Mucosa of descending colon (tissue), 3 donors: ENCODE data around the gene OPCML. TPM values are rescaled to one million over a fixed set of nuclear protein-coding genes. Genes with fewer than 3 reads are reported as not detected.

Experiments
- ATAC-seq: fragments of 200-7000 bp; cut with Tn5 transposase; one replicate; pipeline ENCODE4 v1.9.1; 2020; ENCODE audit warnings: mild to moderate bottlenecking, moderate library complexity
- DNase-seq, 3 donors: peaks; one replicate each; pipeline ENCODE4 v3.0.0-alpha.2; 2020
- H3K36me3 ChIP-seq: fragments of 200-600 bp; one replicate; pipeline ENCODE4 v1.8.0; 2021; ENCODE audit warnings: low read depth, mild to moderate bottlenecking
- H3K4me1 ChIP-seq: fragments of 200-600 bp; one replicate; pipeline ENCODE4 v1.8.0; 2021; ENCODE audit warnings: low read depth, mild to moderate bottlenecking
- H3K4me3 ChIP-seq: fragments of 200-600 bp; one replicate; pipeline ENCODE4 v1.8.0; 2021; ENCODE audit warnings: mild to moderate bottlenecking
- H3K9me3 ChIP-seq: fragments of 200-600 bp; one replicate; pipeline ENCODE4 v1.8.0; 2021; ENCODE audit warnings: mild to moderate bottlenecking
- intact Hi-C, 2 donors: fragments of 100-400 bp; cut with DNase I in 1 of 2; cut with micrococcal nuclease in 1 of 2; formaldehyde crosslinking; loops; one replicate each; pipeline versions ENCODE4 v1.11.0 to v1.11.1; 2022; cut with DNase I, micrococcal nuclease
- total RNA-seq, 3 donors: library from RNA; stranded (reverse); fragmentation: NEBNext Ultra II Directional in 2 of 3; extraction: Animal tissue kit (Norgen Biotek cat#: 25700) in 2 of 3; gene quantifications; one replicate each; pipeline versions ENCODE4 v1.2.1 to v1.2.4, GENCODE V29; 2021 to 2023
- TF ChIP-seq, protein P1 (sequence below): fragments of 200-600 bp; IDR thresholded peaks from one replicate; pipeline ENCODE4 v1.8.0; 2022; ENCODE audit warnings: antibody characterized with exemption, mild to moderate bottlenecking
- donor health status: DM: no; HTN: no; CAD: no; lungs with moderate emphysema.
- donor health status: DM: no; HTN: no; CAD: no.
- donor health status: DM: no; HTN: yes; CAD: no.

Gene OPCML
- total RNA-seq, 3 donors from 2014 or later: 0.10 to 0.47 TPM; not detected in 1

DNA sequence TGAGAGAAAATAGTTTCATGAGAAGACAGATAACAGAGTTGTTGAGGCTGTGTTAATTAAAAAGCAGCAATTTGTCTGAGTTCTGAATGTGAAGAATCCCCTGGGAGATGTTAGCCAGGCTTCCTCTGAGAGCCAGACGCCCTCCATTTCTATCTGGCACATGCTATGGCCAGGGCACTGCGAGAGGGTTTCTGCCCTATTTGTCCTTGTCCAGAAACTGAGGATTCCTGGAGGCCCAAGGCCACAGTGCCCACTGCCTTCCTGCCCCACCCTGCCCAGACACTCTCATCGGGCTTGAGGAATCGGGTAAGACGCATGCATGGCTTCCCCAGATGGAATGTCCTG lies 484.6 kb downstream of the OPCML start:
- intact Hi-C loops: no loop called here
- TF ChIP-seq, protein P1, sequence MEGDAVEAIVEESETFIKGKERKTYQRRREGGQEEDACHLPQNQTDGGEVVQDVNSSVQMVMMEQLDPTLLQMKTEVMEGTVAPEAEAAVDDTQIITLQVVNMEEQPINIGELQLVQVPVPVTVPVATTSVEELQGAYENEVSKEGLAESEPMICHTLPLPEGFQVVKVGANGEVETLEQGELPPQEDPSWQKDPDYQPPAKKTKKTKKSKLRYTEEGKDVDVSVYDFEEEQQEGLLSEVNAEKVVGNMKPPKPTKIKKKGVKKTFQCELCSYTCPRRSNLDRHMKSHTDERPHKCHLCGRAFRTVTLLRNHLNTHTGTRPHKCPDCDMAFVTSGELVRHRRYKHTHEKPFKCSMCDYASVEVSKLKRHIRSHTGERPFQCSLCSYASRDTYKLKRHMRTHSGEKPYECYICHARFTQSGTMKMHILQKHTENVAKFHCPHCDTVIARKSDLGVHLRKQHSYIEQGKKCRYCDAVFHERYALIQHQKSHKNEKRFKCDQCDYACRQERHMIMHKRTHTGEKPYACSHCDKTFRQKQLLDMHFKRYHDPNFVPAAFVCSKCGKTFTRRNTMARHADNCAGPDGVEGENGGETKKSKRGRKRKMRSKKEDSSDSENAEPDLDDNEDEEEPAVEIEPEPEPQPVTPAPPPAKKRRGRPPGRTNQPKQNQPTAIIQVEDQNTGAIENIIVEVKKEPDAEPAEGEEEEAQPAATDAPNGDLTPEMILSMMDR: no peak
- H3K4me1 ChIP-seq: no peaks in the 10 kb centered on the region
- H3K4me3 ChIP-seq: no peak overlapping the region
- DNase-seq (no peak), ATAC-seq (no peak)
- H3K36me3 ChIP-seq: no peaks in the 10 kb centered on the region
- no peaks in the 10 kb centered on the region for H3K9me3 ChIP-seq

DNA sequence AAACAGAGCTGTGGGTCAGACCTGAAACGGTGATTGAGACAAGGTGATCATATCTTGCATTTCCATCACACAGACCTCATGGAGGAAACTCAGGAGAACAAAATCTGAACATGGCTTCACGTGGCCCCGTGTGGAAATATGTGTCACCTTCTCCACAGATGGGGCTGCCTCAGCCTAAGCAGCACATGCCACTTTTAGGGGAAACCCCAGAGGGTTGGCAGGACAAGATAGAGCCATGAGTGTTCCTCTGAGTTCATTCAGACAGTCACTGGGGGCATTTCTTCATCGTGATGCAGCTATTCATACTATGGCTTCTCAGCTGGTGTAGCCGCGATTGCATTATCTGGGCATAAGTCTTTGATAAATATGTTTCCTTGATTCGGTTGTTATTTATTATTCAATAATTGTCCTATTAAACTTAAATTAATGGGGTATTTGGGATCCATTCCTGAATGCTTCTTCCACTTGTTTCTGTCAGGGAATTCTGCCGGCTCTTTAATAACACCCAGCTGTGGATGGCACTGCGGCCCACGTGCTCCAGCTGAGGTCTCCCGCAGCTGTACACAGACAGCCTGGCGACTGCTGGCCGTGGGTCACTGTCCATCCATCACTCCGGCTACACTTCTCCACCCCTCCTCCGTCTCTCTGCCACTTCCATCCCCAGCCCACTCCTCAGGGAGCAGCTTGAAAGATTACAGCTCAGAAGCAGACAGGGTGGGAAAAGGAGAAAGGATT lies 485.1 kb downstream of the OPCML start:
- H3K4me1 ChIP-seq: no peaks in the 10 kb centered on the region
- ATAC-seq: no peak
- TF ChIP-seq, protein P1: no peak
- no peaks in the 10 kb centered on the region for H3K9me3 ChIP-seq
- DNase-seq: no peak
- no peaks in the 10 kb centered on the region for H3K36me3 ChIP-seq
- H3K4me3 ChIP-seq: no peak overlapping the region
- intact Hi-C loops: no loop called here

DNA sequence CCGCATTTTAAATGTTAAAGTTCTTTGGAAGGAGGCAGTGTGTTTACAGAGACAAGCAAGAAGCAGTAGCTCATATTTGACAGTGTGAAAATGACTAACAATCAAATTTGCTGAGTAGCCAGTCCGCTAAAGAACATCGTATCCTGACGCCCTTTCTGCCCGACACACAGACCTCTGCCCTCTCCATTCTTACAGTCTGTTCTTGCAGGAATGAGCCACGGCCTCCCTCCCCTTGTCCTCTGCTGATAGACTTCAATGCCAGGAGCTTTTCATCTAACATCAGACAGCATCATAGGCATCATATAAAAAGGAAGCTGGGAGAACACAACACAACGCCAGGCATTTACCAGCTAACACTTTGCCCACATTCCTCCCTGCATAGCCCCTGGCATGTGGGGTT lies 486.0 kb downstream of the OPCML start:
- intact Hi-C loops: no loop called here
- no peak overlapping the region for H3K4me3 ChIP-seq
- no peak for DNase-seq
- TF ChIP-seq, protein P1: no peak
- no peaks in the 10 kb centered on the region for H3K9me3 ChIP-seq
- H3K36me3 ChIP-seq: no peaks in the 10 kb centered on the region
- no peak for ATAC-seq
- no peaks in the 10 kb centered on the region for H3K4me1 ChIP-seq

DNA sequence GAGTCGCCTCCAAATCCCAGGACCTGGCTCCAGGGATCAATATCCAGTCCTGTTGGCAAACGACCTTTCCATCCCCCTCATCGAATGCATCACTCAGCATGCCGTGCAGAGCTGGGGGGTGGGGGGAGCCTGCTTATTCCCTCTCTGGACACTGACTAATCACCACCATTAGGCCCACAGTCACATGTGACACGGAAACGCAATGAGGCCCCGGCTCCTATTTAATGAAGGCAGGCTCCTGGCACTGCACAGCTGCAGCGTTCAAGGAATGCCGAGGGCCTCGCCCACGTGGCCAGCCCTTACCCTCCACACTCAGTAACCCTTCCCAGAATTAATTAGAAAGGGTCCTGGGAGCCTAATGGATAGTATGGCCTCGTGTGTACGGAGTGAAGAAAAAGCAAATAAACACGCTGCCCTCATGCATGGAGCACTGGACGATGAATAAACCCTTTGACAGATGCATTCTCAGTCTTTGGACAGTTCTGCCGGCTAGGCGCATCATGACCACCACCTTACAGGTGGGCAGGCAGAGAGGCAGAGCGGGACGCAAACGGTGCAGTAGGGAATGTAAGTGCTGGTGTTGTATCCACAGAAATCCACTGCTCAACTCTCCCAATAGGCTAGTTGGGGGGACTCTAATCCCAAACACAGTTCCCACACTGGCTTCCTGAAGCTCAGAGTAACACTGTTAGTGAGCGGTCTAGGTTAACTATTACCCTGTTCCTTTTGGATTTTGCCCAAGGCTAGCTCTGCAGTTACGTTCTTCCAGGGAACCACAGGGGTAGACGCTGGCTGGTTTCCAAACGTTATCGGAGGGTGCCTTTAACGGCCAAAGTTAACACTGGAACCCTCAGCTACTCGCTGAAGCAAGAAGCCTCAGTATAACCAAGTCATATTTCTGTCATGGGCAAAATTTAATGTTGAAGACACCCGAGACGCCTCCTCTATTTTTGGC lies 490.1 kb downstream of the OPCML start:
- no peak overlapping the region for H3K4me3 ChIP-seq
- no peaks in the 10 kb centered on the region for H3K4me1 ChIP-seq
- TF ChIP-seq, protein P1: no peak
- H3K9me3 ChIP-seq: no peaks in the 10 kb centered on the region
- ATAC-seq (no peak), DNase-seq (no peak)
- no peaks in the 10 kb centered on the region for H3K36me3 ChIP-seq
- intact Hi-C loops: no loop called here

DNA sequence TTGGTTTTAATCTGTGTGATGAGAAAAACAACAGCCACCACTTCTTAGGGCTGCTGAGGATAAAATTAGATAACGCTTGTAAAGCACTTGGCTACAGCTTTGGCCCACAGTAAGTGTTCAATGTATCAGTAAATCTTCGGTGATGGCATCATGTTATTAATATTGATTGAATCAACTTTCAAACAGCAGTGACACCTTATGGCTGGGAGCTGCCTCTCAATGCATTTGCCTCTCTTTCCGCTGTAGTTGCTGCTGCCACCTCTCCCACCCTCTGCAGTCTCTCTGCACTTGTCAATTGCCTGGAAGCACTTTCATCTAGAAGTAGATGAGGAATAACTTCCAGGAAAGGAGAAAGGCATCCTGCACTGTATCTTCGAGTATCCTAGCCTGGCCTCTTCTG lies 491.1 kb downstream of the OPCML start:
- intact Hi-C loops: no loop called here

More for the DNA sequence above, 491.1 kb downstream of the OPCML start:
- Histone ChIP-seq H3K36me3 (no peaks in the 10 kb centered on the region), H3K4me3 (no peak overlapping the region), H3K9me3 (no peaks in the 10 kb centered on the region), H3K4me1 (no peaks in the 10 kb centered on the region)
- DNase-seq (no peak), ATAC-seq (no peak)
- TF ChIP-seq, protein P1: no peak
